ENCODE data around the gene SERPINB5.
"Not testable (repeated sequence)": the region's sequence is repeated elsewhere in the genome, so short reads cannot be mapped to it uniquely, and the experiment has no call there.

The SERPINB5 gene

GRCh38 chr18:63476668-63477067 is at the start of gene SERPINB5:
SERPINB5 (plus strand) TSS chr18:63476958; CDS start chr18:63484429, 7,471 bp downstream.
- DNase-seq (ENCODE audit: low spot score): no peak

DNA sequence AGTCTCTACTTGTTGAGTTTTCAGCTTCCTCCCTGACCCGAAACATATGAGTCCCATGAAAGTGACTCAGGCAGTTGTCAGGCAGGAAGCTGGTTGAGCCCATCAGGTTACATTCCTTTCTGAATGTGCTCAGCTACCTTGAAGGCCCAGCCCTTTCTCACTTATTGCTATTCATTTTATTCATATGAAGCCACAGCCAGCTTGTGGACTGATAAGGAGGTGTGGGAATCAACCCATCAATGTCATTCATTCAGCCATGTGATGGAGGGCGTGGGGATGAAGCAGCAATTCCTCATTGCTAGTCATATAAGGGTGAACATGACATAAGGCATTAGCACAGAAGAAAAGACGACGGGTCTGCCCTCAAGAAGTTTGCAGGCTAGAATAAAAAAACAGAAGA is 49.2 kb upstream of the SERPINB5 start:
- no peak for DNase-seq (ENCODE audit: low spot score)

GRCh38 chr18:63430526-63430925 is 46.2 kb upstream of the SERPINB5 start:
- DNase-seq (ENCODE audit: low spot score): no peak

GRCh38 chr18:63431180-63431579 is 45.6 kb upstream of the SERPINB5 start:
- DNase-seq (ENCODE audit: low spot score): no peak

GRCh38 chr18:63433334-63433866 is 43.4 kb upstream of the SERPINB5 start:
- no peak for DNase-seq (ENCODE audit: low spot score)

- no peak for DNase-seq (ENCODE audit: low spot score)
Measured at GRCh38 chr18:63438181-63438580, 38.6 kb upstream of the SERPINB5 start.

DNA sequence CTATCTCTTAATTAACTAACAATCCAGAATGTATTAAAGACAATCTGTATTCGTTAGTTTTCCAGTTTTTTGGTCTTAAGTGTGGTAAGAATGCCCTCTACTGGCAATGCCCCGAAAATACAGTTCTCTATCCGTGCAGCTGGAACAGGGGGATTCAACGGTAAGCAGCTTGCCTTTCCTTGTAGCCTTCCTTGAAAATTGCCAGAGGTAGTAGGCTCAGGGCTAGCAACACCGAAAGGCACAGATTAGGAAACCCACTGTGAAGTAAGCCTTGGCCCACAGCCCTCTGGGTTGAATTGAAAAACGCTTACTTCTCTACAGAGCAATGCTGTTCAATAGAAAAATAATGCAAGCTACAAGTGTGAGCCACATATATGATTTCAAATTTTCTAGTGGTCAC is 37.4 kb upstream of the SERPINB5 start:
- DNase-seq (ENCODE audit: low spot score): peak; percentile 57

DNA sequence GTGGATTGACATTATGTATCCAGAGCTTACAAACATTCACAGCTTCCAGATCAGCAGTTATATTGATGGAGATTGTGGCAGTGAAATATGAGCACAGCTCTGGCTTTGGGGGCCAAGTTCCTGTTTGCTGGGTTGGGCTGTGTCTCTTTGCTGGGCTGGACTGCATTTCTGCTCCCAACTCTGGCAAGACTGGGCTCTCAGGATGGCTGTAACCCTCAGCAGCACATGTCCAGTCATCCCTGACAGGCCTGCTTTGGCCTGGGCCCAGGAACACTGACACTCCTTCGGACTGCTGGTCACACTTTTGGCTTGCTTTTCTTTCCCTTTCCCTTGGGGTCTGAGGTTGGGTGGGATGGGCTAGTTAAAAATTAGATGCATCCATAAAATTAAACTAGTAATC is 36.5 kb upstream of the SERPINB5 start:
- DNase-seq (ENCODE audit: low spot score): peak; percentile 56

DNA sequence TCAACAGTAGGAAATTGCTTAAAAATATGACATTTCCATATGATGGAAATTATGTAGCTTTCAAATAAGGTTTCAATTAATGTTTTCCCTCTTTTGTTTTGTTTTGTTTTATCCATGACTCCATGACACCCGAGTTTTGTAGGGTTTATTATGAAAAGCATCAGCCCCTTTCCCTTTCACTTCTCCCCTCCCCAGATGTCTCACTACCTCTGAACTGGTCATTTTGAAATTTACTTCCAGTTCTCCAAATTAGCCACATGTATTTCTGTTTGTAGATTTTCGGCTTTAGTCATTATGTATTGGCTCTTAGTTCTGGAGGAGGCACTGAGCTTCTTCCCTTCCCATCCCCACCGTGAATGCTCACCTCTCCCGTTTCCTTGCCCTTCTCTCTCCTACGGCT is 35.9 kb upstream of the SERPINB5 start:
- no peak for DNase-seq (ENCODE audit: low spot score)

DNA sequence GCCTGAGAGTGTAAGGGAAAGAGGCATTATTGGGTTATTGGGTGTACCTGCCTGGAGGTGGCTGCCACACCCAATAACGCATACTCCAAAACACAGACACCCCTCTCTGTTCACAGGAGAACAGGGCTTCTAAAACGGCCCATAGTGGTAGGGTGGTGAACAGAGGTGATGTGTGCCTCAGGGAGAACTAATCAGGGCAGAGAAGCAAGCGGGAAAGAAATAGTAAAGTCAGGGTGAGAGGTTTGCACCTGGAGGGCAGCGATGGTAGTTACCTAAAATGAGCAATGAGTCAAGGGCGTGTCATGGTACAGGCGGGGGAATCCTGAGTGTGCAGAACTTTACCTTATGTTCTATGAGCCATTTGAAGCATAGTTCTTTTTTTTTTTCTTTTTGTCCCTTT is 32.9 kb upstream of the SERPINB5 start:
- DNase-seq (ENCODE audit: low spot score): no peak

DNA sequence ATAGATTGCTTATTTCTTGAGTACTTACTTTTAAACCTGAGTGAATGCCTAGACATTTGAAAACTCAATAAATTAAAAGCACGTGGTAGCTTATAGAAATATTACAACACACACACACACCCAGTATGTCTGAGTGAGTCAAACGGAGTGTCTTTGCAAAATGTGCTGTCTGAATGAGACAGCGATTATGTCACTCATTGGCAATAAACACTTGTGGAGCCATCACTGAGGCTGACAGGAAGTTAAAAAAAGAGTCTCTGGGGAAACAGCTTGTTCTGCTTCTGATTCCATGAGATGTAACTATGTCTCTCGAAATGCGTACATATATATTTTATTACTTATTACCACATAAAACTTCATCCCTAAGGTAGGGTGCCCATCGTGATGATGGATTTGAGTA is 32.2 kb upstream of the SERPINB5 start:
- peak; percentile 53 for DNase-seq (ENCODE audit: low spot score)

- no peak for DNase-seq (ENCODE audit: low spot score)
Measured at GRCh38 chr18:63445037-63445436, 31.7 kb upstream of the SERPINB5 start.

DNA sequence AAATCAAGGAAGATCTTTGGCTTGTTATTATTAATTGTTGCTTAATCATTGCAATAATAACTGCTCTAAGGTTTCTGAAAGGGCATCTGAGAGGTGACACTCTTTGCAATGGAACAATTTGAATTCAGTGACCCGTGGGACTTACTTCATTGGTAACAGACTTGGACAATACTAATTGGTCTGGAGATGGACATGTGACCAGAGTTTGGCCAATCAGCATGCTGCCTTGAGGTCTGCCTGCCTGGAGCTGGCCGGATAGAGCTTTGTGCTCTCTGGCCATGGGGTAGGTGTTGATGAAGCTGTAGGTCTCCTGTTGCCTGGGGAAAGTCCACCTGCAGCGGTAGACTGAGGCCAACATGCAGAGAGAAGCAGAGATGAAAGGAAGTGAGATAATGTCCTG is 30.5 kb upstream of the SERPINB5 start:
- DNase-seq (ENCODE audit: low spot score): no peak

DNA sequence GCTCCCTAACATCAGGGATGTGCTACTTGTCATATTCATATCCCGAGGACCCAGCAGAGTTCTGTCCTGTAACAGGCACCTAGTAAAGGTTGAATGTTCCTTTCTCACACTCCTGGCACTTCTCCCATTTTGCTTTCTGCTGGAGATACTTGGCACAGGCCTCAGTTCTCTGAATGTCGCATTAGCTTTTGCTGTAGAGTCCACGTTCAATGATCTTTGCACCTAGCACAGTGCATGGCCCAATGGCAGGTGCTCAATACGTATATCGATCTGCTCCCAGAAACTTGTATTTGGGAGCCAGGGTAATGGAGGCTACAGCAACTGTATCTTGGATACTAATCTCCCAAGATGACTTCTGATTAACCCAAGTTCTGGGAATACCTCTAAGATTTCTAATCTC is 29.7 kb upstream of the SERPINB5 start:
- DNase-seq (ENCODE audit: low spot score): no peak

DNA sequence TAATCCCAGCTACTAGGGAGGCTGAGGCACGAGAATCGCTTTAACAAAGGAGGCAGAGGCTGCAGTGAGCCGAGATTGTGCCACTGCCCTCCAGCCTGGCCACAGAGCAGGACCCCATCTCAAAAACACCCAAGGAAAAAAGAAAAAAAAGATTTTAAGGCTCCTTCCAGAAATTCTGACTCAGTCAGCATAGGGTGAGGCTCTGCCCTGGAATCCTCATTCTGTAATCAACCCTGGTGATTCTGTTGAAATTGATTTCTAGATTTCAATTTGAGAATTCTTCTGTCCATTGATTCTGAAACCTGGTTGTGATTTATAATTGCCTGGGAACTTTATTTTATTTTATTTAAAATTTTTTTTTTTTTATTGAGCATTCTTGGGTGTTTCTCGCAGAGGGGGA is 27.3 kb upstream of the SERPINB5 start:
- no peak for DNase-seq (ENCODE audit: low spot score)

DNA sequence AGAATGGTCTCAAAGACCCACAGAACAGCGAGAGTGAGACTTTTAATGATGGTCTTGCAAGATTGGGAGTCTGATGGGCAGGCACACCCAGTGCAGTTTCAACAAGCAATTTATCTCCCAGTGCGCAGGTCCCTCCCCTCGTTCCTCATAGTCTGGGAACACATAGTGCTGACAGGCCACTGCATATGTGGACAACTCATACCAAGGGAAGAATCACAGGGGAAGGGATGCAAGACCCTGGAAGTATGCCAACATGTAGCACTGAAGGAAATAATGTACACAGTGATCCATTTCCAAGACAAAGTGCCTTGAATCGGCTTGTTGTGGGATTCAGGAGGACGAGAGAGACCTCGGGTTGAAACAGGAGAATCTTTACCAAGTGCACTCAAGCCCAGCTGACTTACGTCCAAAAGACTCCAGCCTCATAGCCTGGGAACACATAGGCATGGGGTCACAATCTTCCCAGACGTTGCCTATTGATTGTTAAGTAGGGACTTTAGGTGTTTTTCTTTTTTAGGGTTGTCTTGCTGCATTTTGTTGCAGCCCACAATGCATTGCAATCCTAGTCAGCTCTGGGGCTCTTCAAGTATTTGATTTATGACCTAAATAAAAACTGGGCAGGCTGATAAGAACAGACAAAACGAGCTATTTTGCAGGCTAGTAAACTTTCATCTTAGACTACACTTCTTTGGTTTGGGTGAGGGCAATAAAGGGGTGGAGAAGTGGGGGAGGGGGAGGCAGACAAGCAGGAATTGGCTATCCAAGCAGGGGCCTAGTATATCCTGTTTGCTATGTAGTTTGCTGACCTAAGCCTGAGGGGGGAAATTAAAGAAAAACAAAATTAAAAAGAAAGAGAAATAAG is 24.7 kb upstream of the SERPINB5 start:
- no peak for DNase-seq (ENCODE audit: low spot score)

DNA sequence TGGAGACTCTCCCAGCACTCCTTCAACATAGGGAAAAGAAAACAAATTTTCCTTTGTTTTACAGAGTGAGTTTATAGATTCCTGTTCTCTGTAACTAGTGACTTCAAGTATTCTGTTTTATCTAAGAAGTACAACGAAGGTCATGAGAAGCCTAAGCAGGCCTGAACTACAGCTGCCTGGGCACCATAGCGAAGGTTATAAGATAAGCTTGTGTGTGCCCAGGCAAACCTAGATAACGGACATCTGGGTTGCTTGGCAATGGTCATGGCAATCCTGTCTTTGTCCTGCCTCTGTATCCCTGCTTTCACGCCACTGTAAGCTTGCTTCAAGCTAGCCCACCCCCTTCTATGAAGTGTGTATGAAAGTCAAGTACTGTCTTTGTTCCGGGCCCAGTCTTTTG is 24.0 kb upstream of the SERPINB5 start:
- not testable (repeated sequence) for DNase-seq (ENCODE audit: low spot score)

GRCh38 chr18:63454497-63454896 is 22.3 kb upstream of the SERPINB5 start:
- DNase-seq (ENCODE audit: low spot score): no peak

DNA sequence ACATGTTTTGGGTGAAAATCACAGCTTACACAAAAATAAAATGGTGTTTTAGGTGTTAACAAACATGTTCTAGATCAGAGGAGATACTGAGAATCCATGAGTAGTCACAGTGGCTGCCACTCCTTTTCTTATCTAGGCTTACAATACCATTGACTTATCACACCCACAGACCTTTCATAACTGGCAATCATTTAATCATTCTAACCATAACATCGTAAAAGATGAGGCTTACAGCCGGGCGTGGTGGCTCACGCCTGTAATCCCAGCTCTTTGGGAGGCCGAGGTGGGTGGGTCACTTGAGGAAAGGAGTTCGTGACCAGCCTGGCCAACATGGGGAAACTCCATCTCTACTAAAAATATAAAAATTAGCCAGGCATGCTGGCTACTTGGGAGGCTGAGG is 18.8 kb upstream of the SERPINB5 start:
- no peak for DNase-seq (ENCODE audit: low spot score)

DNA sequence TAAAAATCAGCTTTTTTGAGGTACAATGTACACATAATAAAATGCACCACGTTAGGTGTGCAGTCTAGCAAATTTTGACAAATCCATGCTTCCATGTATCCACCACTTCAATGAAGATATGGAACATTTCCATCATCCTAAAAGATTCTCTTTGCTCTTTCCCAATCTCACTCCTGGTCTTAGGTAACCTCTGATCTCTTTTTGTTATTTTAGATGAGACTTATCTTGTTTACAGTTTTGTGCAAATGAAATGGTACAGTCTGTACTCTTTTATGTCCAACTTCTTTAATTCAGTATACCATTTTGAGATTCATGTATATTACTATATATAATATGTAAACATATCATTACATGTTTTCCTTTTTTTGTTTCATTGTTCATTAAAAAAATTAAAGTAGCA is 16.3 kb upstream of the SERPINB5 start:
- no peak for DNase-seq (ENCODE audit: low spot score)

- no peak for DNase-seq (ENCODE audit: low spot score)
Measured at GRCh38 chr18:63464434-63464833, 12.3 kb upstream of the SERPINB5 start.

- no peak for DNase-seq (ENCODE audit: low spot score)
Measured at GRCh38 chr18:63465059-63465458, 11.7 kb upstream of the SERPINB5 start.

DNA sequence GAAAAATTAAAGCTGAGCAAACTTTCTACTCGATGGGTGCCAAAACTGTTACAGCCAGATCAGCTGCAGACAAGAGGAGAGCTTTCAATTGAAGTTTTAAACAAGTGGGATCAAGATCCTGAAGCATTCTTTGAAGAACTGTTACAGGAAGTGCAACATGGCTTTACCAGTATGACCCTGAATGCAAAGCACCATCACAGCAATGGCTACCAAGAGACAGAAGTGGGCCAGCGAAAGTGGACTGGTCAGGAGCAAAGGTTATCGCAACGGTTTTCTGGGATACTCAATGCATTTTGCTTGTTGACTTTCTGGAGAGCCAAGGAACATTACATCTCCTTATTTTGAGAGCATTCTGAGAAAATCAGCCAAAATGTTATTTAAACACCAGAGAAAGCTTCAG is 9.1 kb upstream of the SERPINB5 start:
- DNase-seq (ENCODE audit: low spot score): no peak

GRCh38 chr18:63468575-63468974 is 8.2 kb upstream of the SERPINB5 start:
- DNase-seq (ENCODE audit: low spot score): no peak

Data from AG08396 (cell line).